ENCODE results near the gene MLLT6. TPM values are rescaled to one million over a fixed set of nuclear protein-coding genes. Genes with fewer than 3 reads are reported as not detected.
A peak's percentile ranks its signal among the peaks of the same experiment; 100 is the strongest.

MLLT6 gene
- total RNA-seq, 6 experiments from 2014 or later, result 10.1 to 30.9 (median 25.6) TPM

DNA sequence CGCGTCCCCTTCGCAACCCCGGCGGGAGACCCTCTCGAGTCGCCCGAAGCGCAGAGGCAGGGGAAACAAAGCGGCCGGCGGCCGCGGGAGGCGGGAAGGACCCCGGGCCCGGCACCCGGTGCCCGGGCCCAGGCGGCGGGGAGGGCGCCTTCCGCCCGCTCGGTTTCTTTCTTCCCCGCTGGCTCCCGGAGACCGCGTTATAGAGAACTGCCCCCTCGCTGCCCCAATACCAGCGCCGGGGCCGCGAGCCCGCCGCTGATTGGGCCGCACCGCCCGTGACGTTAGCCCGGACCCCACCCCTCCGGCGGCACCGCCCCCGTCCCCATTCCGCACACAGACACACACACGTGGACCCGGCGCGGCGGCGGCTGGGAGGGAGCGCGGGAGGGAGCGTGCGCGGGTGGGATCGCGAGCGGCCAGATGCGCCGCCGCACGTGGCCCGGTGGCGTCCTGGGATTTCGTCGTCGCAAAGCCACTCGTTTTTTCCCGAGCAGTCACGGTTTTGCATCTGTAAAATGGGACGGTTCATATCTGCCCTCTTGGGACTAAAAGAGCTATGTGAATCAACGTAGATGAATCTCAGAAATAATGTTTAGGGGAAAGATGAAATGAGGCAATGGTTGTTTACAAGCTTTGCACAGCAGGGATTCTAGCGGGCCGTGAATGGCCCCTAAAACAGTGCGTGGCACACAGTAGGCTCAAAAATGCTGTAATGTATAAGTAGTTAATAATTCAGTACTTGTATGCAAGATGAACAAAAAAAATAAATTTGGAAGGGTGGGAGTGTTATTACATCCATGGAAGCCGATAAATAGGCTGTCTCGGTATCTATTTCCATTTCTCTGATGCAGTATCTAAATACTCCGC is 30.1 kb upstream of the MLLT6 start, which contains the start of gene EPOP:
EPOP (minus strand) TSS at position 209 of the 867 bp plus-strand sequence. CDS start 462 bp downstream, outside the sequence.
- Histone ChIP-seq H3K36me3 (no peaks in the 10 kb centered on the region), H3K9me3 (no peaks in the 10 kb centered on the region), H3K27ac (no peak within 1 kb of the TSS), H3K4me3 (peak within 1 kb of the TSS; percentile 49 to 70 (median 56)), H3K4me1 (peaks cover 0 to 22% (median 0%) of the 10 kb centered on the region in 4 donors), H3K27me3 (no peaks in the 10 kb centered on the region)
- intact Hi-C loops (cut with DNase I), result no loop called here
- TF ChIP-seq, protein P1, sequence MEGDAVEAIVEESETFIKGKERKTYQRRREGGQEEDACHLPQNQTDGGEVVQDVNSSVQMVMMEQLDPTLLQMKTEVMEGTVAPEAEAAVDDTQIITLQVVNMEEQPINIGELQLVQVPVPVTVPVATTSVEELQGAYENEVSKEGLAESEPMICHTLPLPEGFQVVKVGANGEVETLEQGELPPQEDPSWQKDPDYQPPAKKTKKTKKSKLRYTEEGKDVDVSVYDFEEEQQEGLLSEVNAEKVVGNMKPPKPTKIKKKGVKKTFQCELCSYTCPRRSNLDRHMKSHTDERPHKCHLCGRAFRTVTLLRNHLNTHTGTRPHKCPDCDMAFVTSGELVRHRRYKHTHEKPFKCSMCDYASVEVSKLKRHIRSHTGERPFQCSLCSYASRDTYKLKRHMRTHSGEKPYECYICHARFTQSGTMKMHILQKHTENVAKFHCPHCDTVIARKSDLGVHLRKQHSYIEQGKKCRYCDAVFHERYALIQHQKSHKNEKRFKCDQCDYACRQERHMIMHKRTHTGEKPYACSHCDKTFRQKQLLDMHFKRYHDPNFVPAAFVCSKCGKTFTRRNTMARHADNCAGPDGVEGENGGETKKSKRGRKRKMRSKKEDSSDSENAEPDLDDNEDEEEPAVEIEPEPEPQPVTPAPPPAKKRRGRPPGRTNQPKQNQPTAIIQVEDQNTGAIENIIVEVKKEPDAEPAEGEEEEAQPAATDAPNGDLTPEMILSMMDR (IDR thresholded peaks at IDR 0.05), result no peak
- TF ChIP-seq POLR2A (IDR thresholded peaks at IDR 0.05), result peak; percentile 92
- 7% methylated on average over 39 of the region's 80 CpGs for WGBS (ENCODE audit: insufficient coverage, low coverage, low lambda C conversion rate, missing lambda C conversion rate)
- peak; percentile 86 to 93 (median 91) for ATAC-seq
- peak; percentile 91 to 94 (median 92) for DNase-seq

DNA sequence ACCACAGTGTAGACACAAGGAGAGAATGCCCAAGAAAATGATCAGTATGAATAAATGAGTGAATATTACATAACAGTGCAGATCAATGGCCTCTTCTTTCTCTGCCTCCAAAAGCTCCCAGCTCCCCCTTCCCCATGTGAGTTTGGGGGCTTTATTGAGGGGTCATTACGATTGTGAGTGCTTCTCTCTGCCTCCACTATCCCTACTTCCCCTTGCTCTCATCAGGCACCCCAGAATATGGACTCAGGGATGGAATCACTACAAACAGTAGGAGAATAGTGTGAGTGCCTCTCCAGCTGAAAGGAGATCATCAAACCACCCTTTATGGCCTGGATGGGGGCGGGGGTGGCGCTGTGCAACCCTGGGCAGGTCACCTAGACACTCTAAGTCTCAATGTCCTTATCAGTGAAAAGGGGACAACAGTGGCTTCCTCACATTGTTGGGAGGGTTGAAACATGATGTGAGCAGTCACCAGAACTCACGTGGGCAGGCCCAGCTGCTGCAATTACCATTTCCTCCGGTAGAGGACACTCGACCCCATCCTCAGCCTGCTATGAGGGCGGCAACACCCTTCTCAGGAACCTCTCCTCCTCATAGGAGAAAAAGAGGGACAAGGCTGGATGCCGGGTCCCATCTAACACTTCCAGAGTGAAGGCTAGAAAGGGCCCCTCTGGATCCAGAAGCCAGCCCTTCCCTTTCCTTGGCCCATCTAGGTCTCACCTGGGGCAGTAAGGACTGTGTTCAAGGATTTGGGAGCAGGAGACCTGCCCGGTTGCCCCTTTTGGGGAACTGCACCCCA is 28.2 kb upstream of the MLLT6 start:
- TF ChIP-seq POLR2A (IDR thresholded peaks at IDR 0.05), result no peak
- TF ChIP-seq, protein P1 (IDR thresholded peaks at IDR 0.05), result peak; percentile 95 to 98 (median 96)
- DNase-seq (peak; percentile 78 to 81 (median 79)), ATAC-seq (peak; percentile 79 to 85 (median 84))
- Histone ChIP-seq H3K27me3 (no peaks in the 10 kb centered on the region), H3K27ac (peak overlapping the region in 1 of 3 donors; percentile 14), H3K4me3 (no peak overlapping the region), H3K4me1 (peaks cover 0 to 22% (median 0%) of the 10 kb centered on the region in 4 donors), H3K9me3 (no peaks in the 10 kb centered on the region), H3K36me3 (no peaks in the 10 kb centered on the region)
- 11% methylated on average over 9 of the region's 9 CpGs for WGBS (ENCODE audit: insufficient coverage, low coverage, low lambda C conversion rate, missing lambda C conversion rate)
- intact Hi-C loops (cut with DNase I), result no loop called here

DNA sequence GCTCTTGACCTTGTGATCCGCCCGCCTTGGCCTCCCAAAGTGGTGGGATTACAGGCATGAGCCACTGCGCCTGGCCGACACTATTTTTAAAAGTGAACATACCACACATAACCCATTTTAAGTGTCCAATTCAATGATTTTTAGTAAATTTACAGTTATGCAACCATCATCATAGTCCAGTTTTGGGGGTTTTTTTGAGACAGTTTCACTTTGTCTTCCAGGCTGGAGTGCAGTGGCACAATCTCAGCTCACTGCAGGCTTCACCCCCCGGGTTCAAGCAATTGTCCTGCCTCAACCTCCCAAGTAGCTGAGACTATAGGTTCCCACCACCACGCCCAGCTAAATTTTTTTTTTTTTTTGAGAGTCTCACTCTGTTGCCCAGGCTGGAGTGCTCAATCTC is 27.3 kb upstream of the MLLT6 start:
- no peaks in the 10 kb centered on the region for H3K9me3 ChIP-seq
- H3K36me3 ChIP-seq, result no peaks in the 10 kb centered on the region
- no peak overlapping the region for H3K4me3 ChIP-seq
- TF ChIP-seq POLR2A (IDR thresholded peaks at IDR 0.05), result no peak
- TF ChIP-seq, protein P1 (IDR thresholded peaks at IDR 0.05), result no peak
- DNase-seq (no peak), ATAC-seq (no peak)
- 65% methylated on average over 6 of the region's 6 CpGs for WGBS (ENCODE audit: insufficient coverage, low coverage, low lambda C conversion rate, missing lambda C conversion rate)
- H3K27ac ChIP-seq, result no peak overlapping the region
- H3K27me3 ChIP-seq, result no peaks in the 10 kb centered on the region
- peaks cover 0 to 22% (median 0%) of the 10 kb centered on the region in 4 donors for H3K4me1 ChIP-seq
- intact Hi-C loops (cut with DNase I), result no loop called here

DNA sequence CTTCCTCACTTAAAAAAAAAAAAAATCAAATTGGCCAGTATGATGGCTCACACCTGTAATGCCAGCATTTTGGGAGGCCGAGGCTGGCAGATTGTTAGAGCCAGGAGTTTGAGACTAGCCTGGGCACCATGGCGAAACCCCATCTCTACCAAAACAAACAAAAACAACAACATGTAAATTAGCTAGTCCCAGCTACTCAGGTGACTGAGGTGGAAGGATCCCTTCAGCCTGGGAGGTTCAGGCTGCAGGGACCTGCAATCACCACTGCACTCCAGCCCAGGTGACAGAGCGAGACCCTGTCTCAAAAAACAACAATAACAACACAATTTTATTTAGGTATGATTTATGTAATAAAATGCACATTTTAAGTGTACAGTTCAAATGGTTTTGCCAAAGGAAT is 24.0 kb upstream of the MLLT6 start:
- intact Hi-C loops (cut with DNase I), result loop anchor here (5.0 kb wide), 2 partner anchors 51 to 56 kb away; partner anchors contain the start of gene CISD3 (in 1 of the 2)
- Histone ChIP-seq H3K4me1 (peaks cover 0 to 8% (median 0%) of the 10 kb centered on the region in 4 donors), H3K27me3 (no peaks in the 10 kb centered on the region), H3K36me3 (no peaks in the 10 kb centered on the region), H3K4me3 (no peak overlapping the region), H3K9me3 (no peaks in the 10 kb centered on the region), H3K27ac (no peak overlapping the region)
- no peak for ATAC-seq
- WGBS (ENCODE audit: insufficient coverage, low coverage, low lambda C conversion rate, missing lambda C conversion rate), result 69% methylated on average over 3 of the region's 3 CpGs
- no peak for DNase-seq
- TF ChIP-seq, protein P1 (IDR thresholded peaks at IDR 0.05), result no peak
- no peak for TF ChIP-seq POLR2A (IDR thresholded peaks at IDR 0.05)

All from right lobe of liver (tissue), 6 donors.